GM23338 (cell line): Measurements from ENCODE around the gene LDLRAD3.

Source experiments
- CREB1 ChIP-seq: fragments of 250-450 bp; sonication (Bioruptor Pico); IDR thresholded peaks from 2 replicates; pipeline ENCODE4 v1.5.0; 2020; ENCODE audit warnings: low read depth, mild to moderate bottlenecking, moderate library complexity
- CTCF ChIP-seq, 2 experiments: fragments of 200-600 bp in 1 of 2; sonication (generic) in 1 of 2; conservative IDR thresholded peaks; 2 replicates each; pipeline versions ENCODE4 v1.5.1 to v1.6.1; 2016 to 2017; ENCODE audit warnings: antibody characterized with exemption in 2 of 2, low read depth in 2 of 2, mild to moderate bottlenecking in 2 of 2, moderate library complexity in 1 of 2
- EZH2 ChIP-seq: fragments of 200-600 bp; sonication (generic); IDR thresholded peaks from one replicate; pipeline ENCODE4 v1.8.0; 2017; ENCODE audit warnings: antibody characterized with exemption, mild to moderate bottlenecking, low read depth; ENCODE audit not compliant: unreplicated experiment
- EZH2phosphoT487 ChIP-seq: fragments of 200-600 bp; sonication (generic); IDR thresholded peaks from one replicate; pipeline ENCODE4 v1.8.1; 2018; ENCODE audit warnings: antibody characterized with exemption; ENCODE audit not compliant: unreplicated experiment
- JUNB ChIP-seq: IDR thresholded peaks from one replicate; pipeline ENCODE4 v1.6.1; 2016; ENCODE audit warnings: antibody characterized with exemption; ENCODE audit not compliant: unreplicated experiment
- POLR2AphosphoS5 ChIP-seq: IDR thresholded peaks from 2 replicates; pipeline ENCODE4 v1.6.1; 2016; ENCODE audit warnings: antibody characterized with exemption, low read depth
- REST ChIP-seq: IDR thresholded peaks from one replicate; pipeline ENCODE4 v1.6.1; 2018; ENCODE audit warnings: antibody characterized with exemption; ENCODE audit not compliant: unreplicated experiment
- ZNF331 ChIP-seq: fragments of 250-450 bp; sonication (Bioruptor Pico); IDR thresholded peaks from 2 replicates; pipeline ENCODE4 v1.5.0; 2020; ENCODE audit warnings: low read depth, mild to moderate bottlenecking, moderate library complexity
- ZNF462 ChIP-seq: fragments of 250-450 bp; sonication (Bioruptor Pico); IDR thresholded peaks from 2 replicates; pipeline ENCODE4 v1.5.0; 2020; ENCODE audit warnings: mild to moderate bottlenecking, moderate library complexity

- TF ChIP-seq CTCF (conservative IDR thresholded peaks at IDR 0.05; ENCODE audit: low read depth in 2 of 2) (no peak), EZH2 (no peak), REST (no peak), ZNF331 (CRISPR knock-in tag) (no peak), POLR2AphosphoS5 (no peak), EZH2phosphoT487 (no peak), JUNB (no peak), CREB1 (CRISPR knock-in tag) (no peak), ZNF462 (CRISPR knock-in tag) (no peak)
Observed at GRCh38 chr11:36038541-36038940, 94.7 kb downstream of the LDLRAD3 start.
